GM12865 (cell line): ENCODE measurements around the gene SCGB1D2.

Experiments
- DNase-seq: peaks from one replicate; pipeline ENCODE4 v3.0.0; 2010; ENCODE audit warnings: low read depth
- H3K4me3 ChIP-seq: 2 replicates; pipeline ENCODE4 v1.5.1; 2011; ENCODE audit warnings: mild to moderate bottlenecking, low read depth, low read length, control low read depth
- TF ChIP-seq, protein P1 (sequence below): IDR thresholded peaks from 2 replicates; pipeline ENCODE4 v1.5.1; 2011; ENCODE audit warnings: low read length, control low read depth, low read depth, inconsistent platforms; ENCODE audit not compliant: insufficient read depth; ENCODE audit errors: missing control alignments

SCGB1D2 gene

DNA sequence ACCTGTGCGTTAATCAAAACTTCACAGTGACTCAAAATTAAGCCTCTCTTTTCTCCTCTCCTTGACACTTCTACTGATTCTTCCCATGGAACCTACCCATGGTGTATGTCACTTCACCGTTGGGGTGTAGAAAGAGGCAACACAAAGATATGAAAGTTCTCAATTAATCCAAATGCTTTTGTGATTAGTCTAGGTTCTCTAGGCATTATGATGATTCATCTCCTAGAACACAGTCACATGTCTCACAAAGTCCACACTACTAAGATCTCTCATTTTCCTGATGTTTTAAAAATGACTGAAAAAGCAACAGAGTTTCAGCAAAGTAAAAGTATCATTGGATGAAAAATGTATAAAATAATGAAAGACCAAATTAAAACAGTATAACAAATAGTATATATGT, 14.2 kb downstream of the SCGB1D2 start:
- TF ChIP-seq, protein P1, sequence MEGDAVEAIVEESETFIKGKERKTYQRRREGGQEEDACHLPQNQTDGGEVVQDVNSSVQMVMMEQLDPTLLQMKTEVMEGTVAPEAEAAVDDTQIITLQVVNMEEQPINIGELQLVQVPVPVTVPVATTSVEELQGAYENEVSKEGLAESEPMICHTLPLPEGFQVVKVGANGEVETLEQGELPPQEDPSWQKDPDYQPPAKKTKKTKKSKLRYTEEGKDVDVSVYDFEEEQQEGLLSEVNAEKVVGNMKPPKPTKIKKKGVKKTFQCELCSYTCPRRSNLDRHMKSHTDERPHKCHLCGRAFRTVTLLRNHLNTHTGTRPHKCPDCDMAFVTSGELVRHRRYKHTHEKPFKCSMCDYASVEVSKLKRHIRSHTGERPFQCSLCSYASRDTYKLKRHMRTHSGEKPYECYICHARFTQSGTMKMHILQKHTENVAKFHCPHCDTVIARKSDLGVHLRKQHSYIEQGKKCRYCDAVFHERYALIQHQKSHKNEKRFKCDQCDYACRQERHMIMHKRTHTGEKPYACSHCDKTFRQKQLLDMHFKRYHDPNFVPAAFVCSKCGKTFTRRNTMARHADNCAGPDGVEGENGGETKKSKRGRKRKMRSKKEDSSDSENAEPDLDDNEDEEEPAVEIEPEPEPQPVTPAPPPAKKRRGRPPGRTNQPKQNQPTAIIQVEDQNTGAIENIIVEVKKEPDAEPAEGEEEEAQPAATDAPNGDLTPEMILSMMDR: no peak
- DNase-seq: no peak
- H3K4me3 ChIP-seq: no peak overlapping the region

DNA sequence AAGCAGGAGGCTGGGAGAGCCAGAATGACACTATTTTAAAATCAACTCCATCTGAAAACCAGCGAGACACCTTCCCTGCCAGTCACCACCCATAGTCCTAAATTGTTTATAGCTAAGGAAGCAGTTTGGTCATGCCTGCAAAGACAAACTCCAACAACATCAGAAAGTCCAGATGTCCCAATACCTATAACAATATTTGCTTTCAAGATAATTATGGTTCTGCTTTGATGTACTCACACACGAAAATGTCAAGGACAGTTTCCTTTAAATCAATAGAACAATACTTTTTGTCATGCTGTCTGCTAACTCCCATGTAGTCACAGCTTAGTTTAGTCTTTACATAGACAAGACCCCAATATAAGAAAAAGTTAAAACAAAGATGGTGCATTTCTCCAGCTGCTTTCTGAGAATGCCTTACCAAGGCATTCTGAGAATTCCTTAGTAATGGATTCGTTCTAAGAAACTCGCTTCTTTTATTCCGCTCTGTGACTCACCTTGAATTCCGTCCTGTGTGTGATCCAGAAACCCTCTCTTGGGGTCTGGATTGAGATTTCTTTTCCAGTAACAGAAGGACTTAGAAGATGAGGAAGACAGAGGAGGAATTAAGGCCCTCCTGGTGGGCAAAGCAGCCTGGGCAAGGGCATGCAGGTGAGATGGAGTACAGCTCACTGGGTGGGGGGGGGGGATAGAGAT, 18.4 kb downstream of the SCGB1D2 start:
- H3K4me3 ChIP-seq: no peak overlapping the region
- DNase-seq: no peak
- TF ChIP-seq, protein P1: no peak

DNA sequence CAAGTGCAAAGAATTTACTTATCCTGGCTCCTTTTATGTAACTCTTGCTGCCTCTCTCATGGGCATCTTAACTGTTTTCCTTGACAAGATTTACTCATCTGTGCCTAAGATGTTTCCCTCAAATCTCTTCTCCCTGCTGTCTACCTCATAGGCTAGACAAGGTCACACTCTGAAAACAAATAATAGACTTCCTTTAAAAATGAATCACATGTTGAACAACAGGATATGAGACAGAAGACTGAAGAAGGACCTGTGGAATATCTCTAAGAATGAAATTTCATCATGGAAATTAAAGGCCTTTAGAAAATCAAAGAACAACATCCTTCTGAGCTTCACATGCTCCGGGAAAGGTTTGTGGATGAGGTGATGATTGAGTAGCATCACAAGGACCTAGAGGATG, 22.0 kb downstream of the SCGB1D2 start:
- DNase-seq: no peak
- TF ChIP-seq, protein P1: no peak
- H3K4me3 ChIP-seq: no peak overlapping the region

DNA sequence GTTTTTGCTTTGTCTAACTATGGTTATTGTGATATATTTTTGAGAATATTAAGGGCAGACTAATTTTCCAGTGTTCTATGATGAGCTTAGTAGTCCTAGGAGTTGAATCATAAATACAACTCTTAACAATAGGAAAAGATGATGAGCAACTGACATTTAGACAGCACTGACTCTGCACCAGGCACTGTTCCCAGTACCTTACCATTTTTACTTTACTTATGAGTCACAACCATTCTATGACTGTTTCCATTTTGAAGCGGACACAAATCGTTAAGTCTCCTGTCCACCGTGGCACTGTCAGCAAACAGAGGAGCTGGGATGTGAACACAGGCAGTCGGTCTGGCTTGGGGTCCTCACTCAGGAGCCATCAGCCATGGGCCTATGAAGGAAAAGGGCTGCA, 24.5 kb downstream of the SCGB1D2 start:
- DNase-seq: no peak

DNA sequence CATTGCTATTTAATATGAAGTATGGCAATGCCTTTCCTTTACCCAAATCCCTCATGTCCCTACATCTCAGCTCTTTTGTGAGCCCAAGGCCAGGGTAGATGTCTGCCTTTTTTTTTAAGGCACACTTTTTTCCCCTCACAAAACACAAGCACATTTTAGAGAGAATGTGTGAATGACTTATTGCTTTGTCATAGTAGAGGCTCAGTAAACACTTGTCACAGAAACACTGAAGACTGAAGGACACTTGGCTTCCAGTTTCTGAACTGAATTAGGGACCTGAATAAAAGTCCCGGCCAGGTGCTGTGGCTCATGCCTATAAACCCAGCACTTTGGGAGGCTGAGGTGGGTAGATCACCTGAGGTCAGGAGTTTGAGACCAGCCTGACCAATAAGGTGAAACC, 25.0 kb downstream of the SCGB1D2 start:
- no peak for DNase-seq
- H3K4me3 ChIP-seq: no peak overlapping the region
- TF ChIP-seq, protein P1: no peak

More for the DNA sequence above, 24.5 kb downstream of the SCGB1D2 start:
- TF ChIP-seq, protein P1: no peak
- no peak overlapping the region for H3K4me3 ChIP-seq

DNA sequence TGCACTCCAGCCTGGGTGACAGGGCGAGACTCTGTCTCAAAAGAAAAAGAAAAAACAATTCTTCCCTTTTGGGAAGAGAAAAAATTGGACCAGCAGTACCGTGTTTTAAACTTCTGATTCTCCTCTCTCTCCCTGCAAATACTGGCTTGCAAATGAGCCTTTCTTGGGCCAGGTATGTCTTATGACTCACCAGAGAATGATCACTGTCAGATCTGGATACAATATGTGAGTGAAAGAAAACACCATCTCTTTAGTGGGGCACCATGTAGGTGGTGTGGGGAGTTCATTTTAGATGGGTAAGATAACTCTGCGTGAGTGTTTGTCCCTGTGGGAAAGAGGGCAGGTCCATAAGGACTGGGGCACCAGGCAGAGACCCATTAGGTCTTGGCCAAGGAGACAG, 25.5 kb downstream of the SCGB1D2 start:
- DNase-seq: no peak
- H3K4me3 ChIP-seq: no peak overlapping the region
- TF ChIP-seq, protein P1: no peak

DNA sequence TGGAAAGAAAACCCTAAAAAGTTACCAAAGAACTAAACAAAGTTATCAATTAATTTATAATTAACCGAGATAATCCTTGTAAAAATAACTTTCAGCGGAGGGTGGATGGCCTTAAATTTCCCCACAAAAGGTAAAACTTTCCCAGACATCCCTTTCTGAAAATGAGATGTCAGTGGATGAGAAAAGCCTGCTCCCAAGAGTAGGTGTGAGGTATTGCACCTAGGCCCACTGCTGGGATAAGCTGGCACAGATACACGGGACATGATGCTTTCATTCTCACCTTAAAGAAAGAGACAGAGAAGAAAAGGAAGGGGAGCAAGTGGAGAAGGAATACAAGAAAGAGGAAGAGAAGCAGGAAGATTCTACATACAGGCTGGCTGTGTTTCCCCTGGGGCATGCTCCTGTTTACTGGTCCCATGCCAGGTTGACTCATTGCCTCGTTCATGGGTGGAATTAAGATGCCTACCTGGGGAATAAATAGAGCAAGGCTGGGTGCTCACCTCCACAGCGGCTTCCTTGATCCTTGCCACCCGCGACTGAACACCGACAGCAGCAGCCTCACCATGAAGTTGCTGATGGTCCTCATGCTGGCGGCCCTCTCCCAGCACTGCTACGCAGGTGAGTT, 27.7 kb downstream of the SCGB1D2 start, which contains the start of gene SCGB2A2:
Gene SCGB2A2, plus strand, starts transcription at position 505 of the 625 bp plus-strand sequence. Its CDS starts 59 bp downstream, at position 564.
- TF ChIP-seq, protein P1: peak; percentile 22
- DNase-seq: no peak
- H3K4me3 ChIP-seq: no peak within 1 kb of the TSS
